GM19395 (cell line): ENCODE results near the gene CCDC183.
"Not testable (repeated sequence)": the region's sequence is repeated elsewhere in the genome, so short reads cannot be mapped to it uniquely, and the experiment has no call there.

ENCODE experiments used
- ATAC-seq: cut with Tn5 transposase; IDR thresholded peaks from one replicate; pipeline ENCODE4 v1.9.1; 2021; ENCODE audit warnings: mild to moderate bottlenecking, moderate library complexity; ENCODE audit not compliant: unreplicated experiment

Gene CCDC183

DNA sequence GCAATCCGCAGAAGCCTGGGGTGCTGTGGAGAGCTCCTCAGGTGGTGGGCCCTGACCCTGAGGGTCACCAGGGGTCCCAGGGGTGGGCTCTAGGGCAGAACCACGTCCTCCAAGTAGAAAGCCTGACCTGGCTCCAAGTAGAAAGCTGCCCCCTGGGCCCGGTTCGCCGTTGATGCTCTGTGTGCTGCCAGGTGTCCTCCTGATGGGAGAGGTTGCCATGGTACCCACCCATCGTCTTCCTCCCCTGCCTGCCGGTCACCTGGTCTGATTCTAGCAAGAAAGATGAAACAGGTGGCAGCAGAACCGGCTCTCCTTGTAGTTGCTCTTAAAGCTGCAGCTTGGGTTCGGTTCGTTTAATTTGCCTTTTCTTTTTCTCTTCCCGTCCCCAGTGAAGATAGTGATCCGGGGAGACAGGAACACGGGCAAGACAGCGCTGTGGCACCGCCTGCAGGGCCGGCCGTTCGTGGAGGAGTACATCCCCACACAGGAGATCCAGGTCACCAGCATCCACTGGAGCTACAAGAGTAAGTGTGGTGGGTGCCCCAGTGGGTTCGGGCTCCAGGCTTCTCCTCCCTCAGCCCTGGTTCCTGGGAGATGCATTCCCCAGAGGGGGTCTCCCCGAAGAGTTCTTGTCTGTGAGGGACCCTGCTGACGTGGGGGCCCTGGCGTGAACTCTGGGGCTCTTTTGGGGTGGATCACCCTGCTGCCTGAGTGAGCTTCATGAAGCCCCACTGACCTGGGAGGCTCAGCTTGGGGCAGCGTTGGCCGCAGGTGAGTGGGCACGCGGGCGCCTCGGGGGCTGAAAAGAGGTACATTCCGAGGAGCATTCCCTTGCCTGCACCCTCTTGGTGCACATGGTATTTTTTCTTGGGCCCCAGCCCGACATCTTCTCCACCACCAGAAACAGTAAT, 27.3 kb downstream of the CCDC183 start:
- ATAC-seq = no peak

DNA sequence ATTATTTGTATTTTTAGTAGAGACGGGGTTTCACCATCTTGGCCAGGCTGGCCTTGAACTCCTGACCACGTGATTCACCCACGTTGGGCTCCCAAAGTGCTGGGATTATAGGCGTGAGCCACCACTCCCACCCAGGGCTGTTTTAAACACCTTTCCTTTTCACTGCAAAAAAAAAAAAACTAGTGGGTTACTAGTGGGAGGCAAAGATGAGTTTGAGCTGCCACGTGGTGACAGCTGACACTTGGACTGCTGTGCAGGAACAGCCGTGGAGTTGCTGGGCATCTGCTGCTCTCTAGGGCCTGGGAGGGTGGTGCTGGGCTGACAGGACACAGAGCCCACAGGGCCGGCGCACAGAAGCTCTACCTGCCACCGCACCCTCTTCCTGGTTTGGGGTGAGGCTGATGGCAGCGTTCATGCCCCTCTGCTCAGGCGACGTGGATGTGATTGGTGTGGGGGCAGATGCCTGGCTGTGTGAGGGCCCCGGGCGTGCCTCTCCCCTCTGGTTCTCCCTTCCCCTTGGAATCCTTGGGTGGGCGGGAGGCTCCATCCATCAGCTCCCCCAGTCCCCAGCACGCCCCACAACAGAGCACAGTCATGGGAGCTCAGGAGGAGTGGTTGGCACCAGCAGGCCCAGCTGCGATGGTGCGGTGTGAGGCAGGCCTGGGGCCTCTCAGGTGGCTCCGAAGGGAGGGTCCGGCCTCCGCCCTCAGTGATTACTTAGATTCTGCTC, 28.5 kb downstream of the CCDC183 start:
- ATAC-seq = no peak

DNA sequence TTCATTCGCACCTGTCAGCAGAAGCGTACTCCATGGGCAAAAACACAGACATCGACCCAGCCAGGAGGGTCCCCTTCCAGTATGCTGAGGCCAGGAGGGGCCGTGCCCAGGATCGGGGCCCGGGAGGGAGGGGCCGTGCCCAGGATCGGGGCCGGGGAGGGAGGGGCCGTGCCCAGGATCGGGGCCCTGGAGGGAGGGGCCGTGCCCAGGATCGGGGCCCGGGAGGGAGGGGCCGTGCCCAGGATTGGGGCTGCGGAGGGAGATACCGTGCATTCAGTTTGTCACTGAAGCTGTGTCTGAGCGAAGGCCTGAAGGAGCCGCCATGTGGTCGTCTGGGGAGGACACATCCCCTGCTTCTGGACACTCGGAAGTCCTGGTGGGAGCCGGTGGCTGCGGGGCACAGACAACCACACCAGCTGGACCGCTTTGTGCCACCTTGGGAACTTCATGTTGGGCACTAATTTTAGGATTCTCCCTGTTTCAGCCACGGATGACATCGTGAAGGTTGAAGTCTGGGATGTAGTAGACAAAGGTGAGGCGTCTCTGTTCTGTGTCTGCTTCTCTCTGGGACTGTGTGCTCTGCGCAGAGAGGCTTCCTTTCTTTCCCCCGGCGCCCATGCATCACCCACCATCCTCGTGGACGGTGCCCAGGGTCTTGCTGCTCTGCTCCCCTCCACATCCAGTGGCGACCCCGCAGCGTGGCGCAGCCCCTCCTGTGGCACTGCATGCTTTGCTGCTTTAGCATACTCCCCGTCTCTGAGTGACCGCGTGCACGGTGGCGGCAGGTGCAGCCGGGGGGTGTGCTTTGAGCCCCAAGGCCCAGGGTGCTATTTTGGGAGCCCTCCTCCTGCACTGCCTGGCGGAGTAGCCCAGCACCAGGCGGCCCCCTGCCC, 29.4 kb downstream of the CCDC183 start:
- ATAC-seq = no peak

- no peak for ATAC-seq
Observed at GRCh38 chr9:136826188-136826541, 30.0 kb downstream of the CCDC183 start.

GRCh38 chr9:136826703-136827582, 30.8 kb downstream of the CCDC183 start:
- no peak for ATAC-seq

DNA sequence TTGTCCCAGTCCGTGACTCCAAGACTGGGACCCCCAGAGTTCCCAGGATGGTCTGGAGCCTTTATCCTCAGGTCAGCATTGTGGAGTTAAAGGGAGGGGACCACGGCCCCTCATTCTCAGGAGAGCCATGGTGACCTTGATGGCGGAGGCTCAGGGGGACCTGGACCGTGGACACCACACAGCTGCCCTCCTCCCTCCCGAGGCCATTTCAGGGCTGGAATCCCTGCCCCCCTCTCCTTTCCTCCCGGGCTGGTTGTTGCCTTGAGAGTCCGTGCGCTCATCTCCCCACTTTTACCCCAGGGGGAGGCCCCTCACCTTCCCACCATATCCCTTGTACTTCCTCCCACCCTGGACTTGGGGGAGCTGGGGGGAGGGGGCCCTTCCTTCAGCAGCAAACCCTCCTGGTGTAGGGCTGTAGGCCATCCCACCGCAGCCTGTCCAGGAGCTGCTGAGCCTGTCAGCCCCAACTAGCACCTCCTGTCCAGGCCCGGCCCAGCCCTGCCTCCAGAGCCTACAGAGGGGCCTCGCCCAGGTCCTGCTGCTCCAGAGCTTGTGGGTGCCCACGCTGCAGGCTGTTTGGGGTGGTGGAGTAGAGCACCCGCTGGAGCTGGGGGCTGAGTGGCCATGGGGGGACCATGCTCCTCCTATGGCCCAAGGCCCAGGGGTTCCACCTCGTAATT, 31.8 kb downstream of the CCDC183 start:
- no peak for ATAC-seq

DNA sequence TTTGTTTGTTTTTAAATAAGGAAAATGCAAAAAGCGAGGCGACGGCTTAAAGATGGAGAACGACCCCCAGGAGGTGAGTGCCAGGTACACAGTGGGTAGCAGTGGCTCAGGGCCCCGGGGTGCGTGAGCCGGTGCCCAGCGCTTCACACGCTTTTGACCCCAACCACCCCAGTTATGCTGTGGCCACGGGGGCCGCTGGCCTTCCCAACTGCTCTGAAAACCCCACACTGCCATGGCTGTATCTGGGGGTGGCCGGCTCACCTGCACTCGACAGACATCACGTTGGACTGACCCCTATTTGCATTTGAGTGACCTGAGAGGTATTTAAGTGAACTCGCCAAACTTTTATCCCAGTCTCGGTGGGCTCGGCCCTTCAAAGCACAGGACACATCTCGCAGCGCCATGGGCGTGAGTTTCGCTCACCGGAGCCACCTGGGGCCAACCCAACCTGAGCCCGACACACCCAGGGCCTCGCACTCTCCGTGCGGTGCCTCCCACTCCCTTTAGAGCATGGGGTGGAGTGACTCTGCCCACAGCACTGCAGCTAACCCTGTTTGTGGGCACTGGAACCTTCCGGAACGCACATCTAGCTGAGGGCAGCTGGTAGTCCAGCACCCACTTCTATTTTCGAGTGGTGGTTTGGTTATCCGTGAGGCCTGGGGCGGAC, 32.5 kb downstream of the CCDC183 start:
- ATAC-seq = no peak

GRCh38 chr9:136829412-136829811, 33.3 kb downstream of the CCDC183 start:
- ATAC-seq = no peak

- ATAC-seq = no peak
Observed at GRCh38 chr9:136829981-136830885, 34.1 kb downstream of the CCDC183 start.

DNA sequence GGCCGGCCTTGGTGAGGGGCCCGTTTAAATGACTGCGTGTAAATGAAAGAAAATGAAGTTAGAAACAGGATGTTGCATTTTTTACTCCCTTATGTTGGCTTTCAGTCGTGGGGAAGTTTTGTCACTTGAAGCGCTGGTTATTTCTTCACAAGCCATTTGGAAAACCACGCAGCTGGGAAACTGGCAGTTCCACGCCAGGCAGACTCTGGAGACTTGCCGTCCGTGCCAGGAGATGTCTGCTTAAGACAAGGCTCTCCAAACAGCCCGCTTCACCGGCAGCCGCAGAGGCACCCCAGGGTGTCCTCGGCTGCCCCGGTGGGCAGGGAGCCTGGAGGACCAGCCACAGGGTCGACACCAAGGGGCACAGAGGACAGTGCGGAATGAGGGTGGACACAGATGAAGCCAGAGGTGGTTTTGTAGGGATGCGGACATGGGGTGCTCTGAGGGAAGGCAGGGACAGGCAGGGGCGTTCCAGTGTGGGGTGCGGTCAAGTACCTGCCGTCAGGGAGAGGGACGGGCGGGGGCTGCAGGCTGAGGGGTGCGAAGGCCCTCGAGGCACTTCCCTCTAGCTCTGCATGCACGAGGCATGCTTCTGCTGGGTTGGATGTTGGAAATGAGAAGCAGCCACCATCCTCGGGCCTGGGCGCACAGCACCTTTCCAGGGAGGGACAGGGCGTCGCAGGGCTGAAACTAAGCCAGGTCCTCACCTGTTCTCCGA, 35.0 kb downstream of the CCDC183 start:
- ATAC-seq = no peak

- no peak for ATAC-seq
Observed at GRCh38 chr9:136831720-136832104, 35.6 kb downstream of the CCDC183 start.

DNA sequence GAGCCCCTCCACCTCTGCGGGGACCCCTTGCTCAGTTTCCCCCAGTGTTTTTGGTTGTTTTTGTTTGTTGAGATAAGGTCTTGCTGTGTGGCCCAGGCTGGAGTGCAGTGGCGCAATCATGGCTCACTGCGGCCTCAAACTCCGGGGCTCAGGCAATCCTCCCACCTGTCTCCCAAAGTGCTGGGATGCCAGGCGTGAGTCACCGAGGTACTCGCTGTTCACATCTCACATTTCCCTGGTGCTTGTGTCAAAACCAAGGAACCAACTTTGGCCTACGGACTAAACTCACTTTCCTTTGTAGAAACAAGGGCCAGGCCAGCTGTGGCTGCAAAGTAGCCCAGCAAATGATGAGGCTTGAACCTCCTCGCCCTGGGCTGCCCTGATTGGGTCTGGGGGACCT, 36.4 kb downstream of the CCDC183 start:
- ATAC-seq = no peak

GRCh38 chr9:136833381-136834048, 37.4 kb downstream of the CCDC183 start:
- not testable (repeated sequence) for ATAC-seq

GRCh38 chr9:136835162-136835931, 39.2 kb downstream of the CCDC183 start:
- no peak for ATAC-seq

DNA sequence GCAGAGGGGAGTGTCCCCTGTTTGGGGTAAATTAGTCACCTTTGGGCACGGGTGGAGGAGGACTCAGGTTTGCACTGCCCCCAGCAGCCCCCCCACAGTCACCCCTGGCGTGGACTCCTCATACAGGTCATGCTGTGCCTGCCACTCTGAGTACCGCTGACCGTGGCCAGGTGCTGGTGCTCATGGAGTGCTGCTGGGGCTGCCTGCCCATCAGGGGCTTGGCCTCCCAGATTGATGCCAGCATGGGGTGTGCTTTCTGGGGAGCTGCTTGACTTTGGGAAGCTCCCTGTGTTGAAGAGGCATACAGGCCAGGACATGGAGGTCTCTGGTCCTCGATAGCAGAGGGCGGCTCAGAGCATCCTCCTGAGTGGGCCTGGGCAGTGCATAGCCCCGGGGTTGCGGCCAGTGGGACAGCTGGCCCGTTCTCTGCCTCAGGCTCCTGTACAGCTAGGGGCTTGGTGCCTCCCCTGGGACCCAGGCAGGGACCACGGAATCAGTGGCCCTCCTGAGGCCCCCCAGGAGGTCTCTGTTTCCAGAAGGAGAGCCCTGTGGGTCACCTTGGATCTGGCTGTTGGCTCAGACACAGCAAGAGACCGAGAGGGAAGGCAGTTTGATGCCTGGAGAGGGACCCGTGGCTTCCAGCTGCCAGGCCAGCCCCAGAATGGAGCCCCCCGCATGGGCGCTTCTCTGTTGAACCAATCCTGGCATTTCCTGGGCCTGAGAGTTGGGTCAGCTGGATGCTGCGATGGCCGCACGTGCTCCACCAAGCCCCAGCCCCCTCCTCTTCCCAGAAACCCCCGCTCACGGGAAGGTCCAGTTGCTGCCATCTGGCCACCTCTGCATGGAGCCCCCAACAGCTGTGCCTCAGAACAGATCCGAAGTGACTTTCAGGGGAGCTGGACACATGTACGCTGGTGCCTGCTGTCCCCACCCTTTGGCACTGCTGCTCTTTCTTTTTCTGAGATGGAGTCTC, 40.1 kb downstream of the CCDC183 start:
- ATAC-seq = no peak
